Thyroid gland (tissue), 4 donors: ENCODE results near the gene USP16. TPM values are rescaled to one million over a fixed set of nuclear protein-coding genes. Genes with fewer than 3 reads are reported as not detected.

ENCODE experiments used
- DNase-seq, 2 donors: peaks; one replicate each; pipeline ENCODE4 v3.0.0-alpha.2; 2019
- H3K27ac ChIP-seq, 3 donors: fragments of 200-600 bp; sonication (generic); 1 replicate in 2 of 3; 2 replicates in 1 of 3; pipeline ENCODE4 v1.5.1; 2016 to 2019; ENCODE audit warnings: mild to moderate bottlenecking in 1 of 3, moderate library complexity in 1 of 3
- H3K27me3 ChIP-seq: fragments of 200-600 bp; sonication (generic); one replicate; pipeline ENCODE4 v1.5.1; 2019
- H3K36me3 ChIP-seq, 2 donors: fragments of 200-600 bp; sonication (generic); one replicate each; pipeline ENCODE4 v1.5.1; 2016 to 2019
- H3K4me1 ChIP-seq, 2 donors: fragments of 200-600 bp; sonication (generic); one replicate each; pipeline ENCODE4 v1.5.1; 2017 to 2019
- H3K4me3 ChIP-seq, 3 donors: fragments of 200-600 bp; sonication (generic); replicated peaks in 1 of 3; 1 replicate in 2 of 3; 2 replicates in 1 of 3; pipeline ENCODE4 v1.5.1; 2016; ENCODE audit warnings: mild to moderate bottlenecking in 1 of 3
- H3K9me3 ChIP-seq: fragments of 200-600 bp; sonication (generic); one replicate; pipeline ENCODE4 v1.5.1; 2017
- POLR2A ChIP-seq, 2 donors: fragments of 450-650 bp; IDR thresholded peaks; one replicate each; pipeline ENCODE4 v1.6.1; 2017; ENCODE audit warnings: antibody characterized with exemption in 2 of 2, mild to moderate bottlenecking in 2 of 2, moderate library complexity in 1 of 2
- WGBS, 2 donors: methylation state at CpG; one replicate each; pipeline ENCODE4 v1.1.5; 2017; 5-methylcytosine and 5-hydroxymethylcytosine counted together
- intact Hi-C: fragments of 100-400 bp; cut with DNase I; formaldehyde crosslinking; loops from one replicate; pipeline ENCODE4 v1.15.1; 2023
- total RNA-seq, 4 donors: library from RNA; depleted of rRNA; stranded (reverse); fragments of >200 nt; gene quantifications; one replicate each; pipeline ENCODE4 v1.2.3, GENCODE V29; 2016
- TF ChIP-seq, protein P1 (sequence below), 6 experiments: fragments of 200-600 bp in 3 of 6; fragments of 450-650 bp in 3 of 6; sonication (generic) in 3 of 6; IDR thresholded peaks; one replicate each; pipeline ENCODE4 v1.5.1; 2016 to 2019; ENCODE audit warnings: antibody characterized with exemption in 6 of 6, mild to moderate bottlenecking in 2 of 6, inconsistent platforms in 1 of 6, moderate library complexity in 1 of 6

Gene USP16
- total RNA-seq, 4 donors from 2014 or later = 40.0 to 53.4 (median 45.7) TPM

DNA sequence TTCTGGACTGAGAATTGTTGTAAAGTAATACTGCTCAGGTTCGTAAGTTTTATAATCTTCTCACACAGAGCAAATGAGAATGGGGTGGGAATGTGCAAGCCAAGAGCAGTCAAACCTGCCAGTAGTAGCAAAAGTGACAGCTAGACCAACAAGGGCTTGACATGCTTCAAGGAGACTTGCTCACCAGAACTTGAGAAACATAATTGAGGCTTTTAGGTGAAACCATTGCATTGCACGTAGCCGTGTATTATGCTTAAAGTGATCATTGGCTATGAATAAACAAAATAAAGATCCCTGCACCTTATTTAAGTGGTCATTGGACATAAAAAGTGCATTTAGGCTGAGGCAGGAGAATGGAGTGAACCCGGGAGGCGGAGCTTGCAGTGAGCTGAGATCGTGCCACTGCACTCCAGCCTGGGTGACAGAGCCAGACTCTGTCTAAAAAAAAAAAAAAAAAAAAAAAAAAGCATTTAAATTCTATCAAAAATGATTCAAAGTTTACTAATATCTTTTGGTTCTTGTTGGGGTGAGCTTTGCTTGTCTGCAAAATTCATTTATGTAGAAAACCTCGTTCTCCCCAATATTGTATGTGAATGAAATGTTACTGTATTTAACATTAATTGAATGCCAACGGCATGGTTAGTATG is 60.8 kb downstream of the USP16 start:
- Histone ChIP-seq H3K4me1 (peaks cover 9% of the 10 kb centered on the region in 2 donors), H3K4me3 (no peak overlapping the region), H3K27ac (no peak overlapping the region), H3K27me3 (no peaks in the 10 kb centered on the region), H3K9me3 (no peaks in the 10 kb centered on the region), H3K36me3 (no peaks in the 10 kb centered on the region)
- no peak for DNase-seq
- TF ChIP-seq POLR2A (IDR thresholded peaks at IDR 0.05) = no peak
- TF ChIP-seq, protein P1, sequence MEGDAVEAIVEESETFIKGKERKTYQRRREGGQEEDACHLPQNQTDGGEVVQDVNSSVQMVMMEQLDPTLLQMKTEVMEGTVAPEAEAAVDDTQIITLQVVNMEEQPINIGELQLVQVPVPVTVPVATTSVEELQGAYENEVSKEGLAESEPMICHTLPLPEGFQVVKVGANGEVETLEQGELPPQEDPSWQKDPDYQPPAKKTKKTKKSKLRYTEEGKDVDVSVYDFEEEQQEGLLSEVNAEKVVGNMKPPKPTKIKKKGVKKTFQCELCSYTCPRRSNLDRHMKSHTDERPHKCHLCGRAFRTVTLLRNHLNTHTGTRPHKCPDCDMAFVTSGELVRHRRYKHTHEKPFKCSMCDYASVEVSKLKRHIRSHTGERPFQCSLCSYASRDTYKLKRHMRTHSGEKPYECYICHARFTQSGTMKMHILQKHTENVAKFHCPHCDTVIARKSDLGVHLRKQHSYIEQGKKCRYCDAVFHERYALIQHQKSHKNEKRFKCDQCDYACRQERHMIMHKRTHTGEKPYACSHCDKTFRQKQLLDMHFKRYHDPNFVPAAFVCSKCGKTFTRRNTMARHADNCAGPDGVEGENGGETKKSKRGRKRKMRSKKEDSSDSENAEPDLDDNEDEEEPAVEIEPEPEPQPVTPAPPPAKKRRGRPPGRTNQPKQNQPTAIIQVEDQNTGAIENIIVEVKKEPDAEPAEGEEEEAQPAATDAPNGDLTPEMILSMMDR (IDR thresholded peaks at IDR 0.05) = no peak
- intact Hi-C loops = loop anchor here (5.0 kb wide), 1 partner anchor 287 kb away; no protein-coding TSS in a partner anchor
- 83 to 85% methylated on average over 8 of the region's 8 CpGs for WGBS, 2 donors

DNA sequence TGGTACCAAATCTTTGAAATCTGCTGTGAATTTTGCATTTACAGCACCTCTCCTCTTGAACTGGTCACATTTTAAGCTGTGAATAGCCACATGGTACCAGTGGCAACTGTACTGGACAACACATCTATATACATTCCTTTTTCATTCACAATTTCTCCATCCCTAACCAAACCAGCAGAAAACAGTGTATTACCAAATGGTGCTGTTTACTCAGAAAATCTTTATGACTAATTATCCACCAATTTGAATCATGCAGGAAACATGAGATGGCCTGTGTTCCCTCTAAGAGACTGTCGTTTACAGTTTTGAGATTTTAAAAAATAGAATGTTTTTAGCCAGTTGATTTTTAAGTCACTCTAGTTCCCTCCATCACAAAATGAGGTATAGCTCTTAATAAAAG is 66.6 kb downstream of the USP16 start:
- H3K27ac ChIP-seq = no peak overlapping the region

GRCh38 chr21:29092102-29092959 is 67.9 kb downstream of the USP16 start:
- H3K27me3 ChIP-seq = no peaks in the 10 kb centered on the region
- H3K4me1 ChIP-seq = peaks cover 0 to 3% of the 10 kb centered on the region in 2 donors
- H3K9me3 ChIP-seq = no peaks in the 10 kb centered on the region
- WGBS, 2 donors = 50 to 60% methylated on average over 9 of the region's 9 CpGs
- H3K27ac ChIP-seq = no peak overlapping the region
- no peak overlapping the region for H3K4me3 ChIP-seq
- no peak for DNase-seq
- TF ChIP-seq, protein P1 (IDR thresholded peaks at IDR 0.05) = no peak
- no peak for TF ChIP-seq POLR2A (IDR thresholded peaks at IDR 0.05)
- no peaks in the 10 kb centered on the region for H3K36me3 ChIP-seq
- intact Hi-C loops = loop anchor here (10.0 kb wide), 1 partner anchor 762 kb away; no protein-coding TSS in a partner anchor

More for the DNA sequence above, 66.6 kb downstream of the USP16 start:
- DNase-seq = no peak
- Histone ChIP-seq H3K27me3 (no peaks in the 10 kb centered on the region), H3K9me3 (no peaks in the 10 kb centered on the region), H3K4me3 (no peak overlapping the region), H3K4me1 (peaks cover 0 to 3% of the 10 kb centered on the region in 2 donors), H3K36me3 (no peaks in the 10 kb centered on the region)
- TF ChIP-seq, protein P1 (IDR thresholded peaks at IDR 0.05) = no peak
- no peak for TF ChIP-seq POLR2A (IDR thresholded peaks at IDR 0.05)
- WGBS, 2 donors = 65 to 69% methylated on average over 1 of the region's 1 CpG
- intact Hi-C loops = loop anchor here (10.0 kb wide), 1 partner anchor 764 kb away; no protein-coding TSS in a partner anchor

- TF ChIP-seq, protein P1 (IDR thresholded peaks at IDR 0.05) = no peak
- TF ChIP-seq POLR2A (IDR thresholded peaks at IDR 0.05) = no peak
- Histone ChIP-seq H3K27ac (no peak overlapping the region), H3K27me3 (no peaks in the 10 kb centered on the region), H3K36me3 (no peaks in the 10 kb centered on the region), H3K4me3 (no peak overlapping the region), H3K4me1 (peaks cover 0 to 3% of the 10 kb centered on the region in 2 donors), H3K9me3 (no peaks in the 10 kb centered on the region)
- no peak for DNase-seq
- 91 to 92% methylated on average over 8 of the region's 8 CpGs for WGBS, 2 donors
- intact Hi-C loops = loop anchor here (10.0 kb wide), 1 partner anchor 758 kb away; no protein-coding TSS in a partner anchor
These were observed 71.9 kb downstream of the USP16 start for GRCh38 chr21:29096218-29097015.
